D721Med (cell line): ENCODE results near the gene MRPL48.
"Not testable (repeated sequence)": the region's sequence is repeated elsewhere in the genome, so short reads cannot be mapped to it uniquely, and the experiment has no call there.

Source experiments
- DNase-seq: peaks from one replicate; pipeline ENCODE4 v3.0.0; 2011; ENCODE audit warnings: low spot score; ENCODE audit not compliant: insufficient read length
- FAIRE-seq: peaks from 2 replicates; lab custom pipeline; 2011; peaks lifted over from hg19 to GRCh38; lab: Jason Lieb, UNC
- TF ChIP-seq, protein P1 (sequence below): IDR thresholded peaks from 2 replicates; pipeline ENCODE4 v1.5.1; 2012; ENCODE audit warnings: mild to moderate bottlenecking, control low read depth; ENCODE audit not compliant: insufficient read depth; ENCODE audit errors: missing control alignments

Gene MRPL48

GRCh38 chr11:73781303-73781702 lies 6.4 kb upstream of the MRPL48 start:
- TF ChIP-seq, protein P1, sequence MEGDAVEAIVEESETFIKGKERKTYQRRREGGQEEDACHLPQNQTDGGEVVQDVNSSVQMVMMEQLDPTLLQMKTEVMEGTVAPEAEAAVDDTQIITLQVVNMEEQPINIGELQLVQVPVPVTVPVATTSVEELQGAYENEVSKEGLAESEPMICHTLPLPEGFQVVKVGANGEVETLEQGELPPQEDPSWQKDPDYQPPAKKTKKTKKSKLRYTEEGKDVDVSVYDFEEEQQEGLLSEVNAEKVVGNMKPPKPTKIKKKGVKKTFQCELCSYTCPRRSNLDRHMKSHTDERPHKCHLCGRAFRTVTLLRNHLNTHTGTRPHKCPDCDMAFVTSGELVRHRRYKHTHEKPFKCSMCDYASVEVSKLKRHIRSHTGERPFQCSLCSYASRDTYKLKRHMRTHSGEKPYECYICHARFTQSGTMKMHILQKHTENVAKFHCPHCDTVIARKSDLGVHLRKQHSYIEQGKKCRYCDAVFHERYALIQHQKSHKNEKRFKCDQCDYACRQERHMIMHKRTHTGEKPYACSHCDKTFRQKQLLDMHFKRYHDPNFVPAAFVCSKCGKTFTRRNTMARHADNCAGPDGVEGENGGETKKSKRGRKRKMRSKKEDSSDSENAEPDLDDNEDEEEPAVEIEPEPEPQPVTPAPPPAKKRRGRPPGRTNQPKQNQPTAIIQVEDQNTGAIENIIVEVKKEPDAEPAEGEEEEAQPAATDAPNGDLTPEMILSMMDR: no peak
- DNase-seq (no peak), FAIRE-seq (no peak)

DNA sequence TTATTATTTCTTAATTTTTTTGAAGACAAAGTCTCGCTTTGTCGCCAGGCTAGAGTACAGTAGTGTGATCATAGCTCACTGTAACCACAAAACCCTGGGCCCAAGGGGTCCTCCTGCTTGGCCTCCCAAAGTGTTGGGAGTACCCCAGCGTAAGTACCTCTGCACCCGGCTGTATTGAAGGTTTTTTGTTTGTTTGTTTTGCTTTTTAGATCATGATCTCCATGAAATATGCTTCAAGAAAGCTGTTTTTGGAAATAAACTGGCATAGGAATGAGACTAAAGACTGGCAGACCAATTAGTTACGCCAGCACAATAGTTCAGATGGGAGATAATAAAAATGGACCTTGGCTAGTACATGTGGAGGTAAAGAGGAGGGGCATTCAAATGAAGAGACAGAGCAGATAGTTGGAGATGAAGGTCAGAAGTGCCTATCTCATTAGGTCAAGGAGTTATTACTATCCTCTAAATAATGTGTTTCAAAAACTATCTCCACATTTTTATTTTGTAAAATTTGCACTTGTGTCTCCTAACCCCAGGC lies 4.1 kb upstream of the MRPL48 start:
- TF ChIP-seq, protein P1: no peak

DNA sequence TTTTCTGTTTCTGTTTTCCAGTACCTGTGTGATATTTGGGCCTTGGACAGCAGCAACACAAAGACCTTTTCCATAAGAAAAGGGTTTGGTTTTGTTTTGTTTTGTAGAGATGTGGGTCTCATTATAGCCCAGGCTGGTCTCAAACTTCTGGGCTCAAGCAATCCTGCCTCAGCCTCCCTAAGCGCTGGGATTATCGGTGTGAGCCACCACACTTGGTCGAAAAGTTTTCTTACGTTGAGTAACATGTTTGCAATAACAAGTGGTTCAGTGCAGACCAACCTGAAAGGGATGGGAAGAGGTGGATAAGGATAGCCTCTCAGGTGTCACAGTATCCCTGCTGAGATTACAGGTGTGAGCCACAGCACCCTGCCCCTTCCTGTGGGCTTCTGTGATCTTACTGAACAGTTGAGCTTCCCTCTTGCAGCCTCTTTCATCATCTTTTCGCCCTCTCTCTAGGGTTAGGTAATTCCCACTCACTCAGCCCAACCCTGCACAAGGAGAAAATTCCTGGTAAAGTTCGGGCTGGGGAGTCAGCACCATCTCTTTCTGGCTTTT lies 3.5 kb upstream of the MRPL48 start:
- DNase-seq (no peak), FAIRE-seq (no peak)
- TF ChIP-seq, protein P1: no peak

More for the DNA sequence above, 4.1 kb upstream of the MRPL48 start:
- DNase-seq (no peak), FAIRE-seq (no peak)

GRCh38 chr11:73784734-73785133 lies 2.9 kb upstream of the MRPL48 start:
- FAIRE-seq (no peak), DNase-seq (no peak)

DNA sequence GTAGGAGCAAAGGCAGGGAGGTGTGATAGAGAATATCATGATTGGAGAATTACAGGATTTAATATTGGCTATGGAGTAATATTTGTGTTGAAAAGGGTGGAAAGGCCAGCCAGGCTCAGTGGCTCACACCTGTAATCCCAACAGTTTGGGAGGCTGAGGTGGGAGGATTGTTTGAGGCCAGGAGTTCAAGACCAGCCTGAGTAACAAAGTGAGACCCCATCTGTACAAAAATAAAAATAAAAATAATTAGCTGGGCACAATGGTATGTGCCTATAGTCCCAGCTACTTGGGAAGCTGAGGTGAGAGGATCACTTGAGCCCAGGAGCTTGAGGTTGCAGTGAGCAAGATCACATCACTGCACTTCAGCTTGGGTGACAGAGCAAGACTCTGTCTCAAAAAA lies 2.2 kb upstream of the MRPL48 start:
- DNase-seq, FAIRE-seq: not testable (repeated sequence)

More at GRCh38 chr11:73784734-73785133, 2.9 kb upstream of the MRPL48 start:
- TF ChIP-seq, protein P1: no peak

GRCh38 chr11:73787051-73787642 lies 527 bp upstream of the MRPL48 start:
- FAIRE-seq: no peak
- TF ChIP-seq, protein P1: no peak
- DNase-seq: no peak

- DNase-seq (no peak), FAIRE-seq (no peak)
- TF ChIP-seq, protein P1: no peak
These were observed 1.6 kb downstream of the MRPL48 start for GRCh38 chr11:73789279-73789670.
